WTC11 (cell line): ENCODE results near the gene TEX52. TPM values are rescaled to one million over a fixed set of nuclear protein-coding genes. Genes with fewer than 3 reads are reported as not detected.

Experiments
- ATAC-seq: fragments of 200-7000 bp; cut with Tn5 transposase; 2 replicates; pipeline ENCODE4 v1.10.0; 2021; ENCODE audit warnings: mild to moderate bottlenecking, moderate library complexity
- CTCF ChIA-PET: fragments of 300-600 bp; sonication (Branson Sonifier 250); formaldehyde crosslinking; loops from one replicate; lab custom pipeline; 2021; ENCODE audit warnings: antibody characterized with exemption; lab: Charles Lee
- POLR2A ChIA-PET: fragments of 350-600 bp; sonication (Branson Sonifier 250); formaldehyde crosslinking; loops from one replicate; lab custom pipeline; 2021; ENCODE audit warnings: antibody characterized with exemption; lab: Charles Lee
- DNase-seq: peaks from one replicate; pipeline ENCODE4 v3.0.0; 2021; ENCODE audit warnings: low spot score
- H3K27ac Mint-ChIP-seq: 2 replicates; pipeline ENCODE4 v1.8.0; 2021; ENCODE audit warnings: mixed read lengths
- H3K27me3 Mint-ChIP-seq: 2 replicates; pipeline ENCODE4 v1.8.0; 2021; ENCODE audit warnings: low read depth, mild to moderate bottlenecking, moderate library complexity, mixed read lengths
- H3K36me3 Mint-ChIP-seq: 2 replicates; pipeline ENCODE4 v1.8.0; 2021; ENCODE audit warnings: mixed read lengths
- H3K4me1 Mint-ChIP-seq: 2 replicates; pipeline ENCODE4 v1.8.0; 2022; ENCODE audit warnings: mixed read lengths
- H3K4me3 Mint-ChIP-seq: 2 replicates; pipeline ENCODE4 v1.8.0; 2021; ENCODE audit warnings: mild to moderate bottlenecking, moderate library complexity, mixed read lengths
- H3K9me3 Mint-ChIP-seq: 2 replicates; pipeline ENCODE4 v1.8.0; 2021; ENCODE audit warnings: mixed read lengths
- CREM ChIP-seq: sonication (generic); formaldehyde crosslinking; IDR thresholded peaks from 2 replicates; pipeline ENCODE4 v1.8.1; 2022; ENCODE audit warnings: mild to moderate bottlenecking, missing genetic modification reagents, moderate library complexity
- ETV6 ChIP-seq: sonication (generic); formaldehyde crosslinking; IDR thresholded peaks from 2 replicates; pipeline ENCODE4 v1.8.1; 2022; ENCODE audit warnings: mild to moderate bottlenecking, missing genetic modification reagents
- FOXP1 ChIP-seq: sonication (generic); formaldehyde crosslinking; IDR thresholded peaks from 2 replicates; pipeline ENCODE4 v1.8.0; 2022; ENCODE audit warnings: missing genetic modification reagents, mild to moderate bottlenecking, moderate library complexity, borderline replicate concordance
- KAT7 ChIP-seq: sonication (generic); formaldehyde crosslinking; IDR thresholded peaks from 2 replicates; pipeline ENCODE4 v1.8.1; 2023; ENCODE audit warnings: missing genetic modification reagents, mild to moderate bottlenecking, borderline replicate concordance
- NFE2L1 ChIP-seq: sonication (generic); formaldehyde crosslinking; IDR thresholded peaks from 2 replicates; pipeline ENCODE4 v1.8.1; 2023; ENCODE audit warnings: missing genetic modification reagents
- SMAD3 ChIP-seq: sonication (generic); formaldehyde crosslinking; IDR thresholded peaks from 2 replicates; pipeline ENCODE4 v1.8.0; 2022; ENCODE audit warnings: missing genetic modification reagents, mild to moderate bottlenecking, borderline replicate concordance
- SP1 ChIP-seq: sonication (generic); formaldehyde crosslinking; conservative IDR thresholded peaks from 2 replicates; pipeline ENCODE4 v1.8.1; 2022; ENCODE audit warnings: missing genetic modification reagents
- ZNF263 ChIP-seq: sonication (generic); formaldehyde crosslinking; IDR thresholded peaks from 2 replicates; pipeline ENCODE4 v1.8.1; 2022; ENCODE audit warnings: low read depth, mild to moderate bottlenecking, moderate library complexity, missing genetic modification reagents
- total RNA-seq: library from RNA; stranded (reverse); gene quantifications from 3 replicates; pipeline ENCODE4 v1.2.3, GENCODE V29; 2021
- TF ChIP-seq, protein P1 (sequence below): fragments of 250-450 bp; sonication (Bioruptor Pico); IDR thresholded peaks from 2 replicates; pipeline ENCODE4 v1.9.0; 2021; ENCODE audit warnings: moderate library complexity, mild to moderate bottlenecking, inconsistent platforms, borderline replicate concordance
- TF ChIP-seq, protein P2 (sequence below): sonication (generic); formaldehyde crosslinking; conservative IDR thresholded peaks from 2 replicates; pipeline ENCODE4 v1.8.1; 2023; ENCODE audit warnings: mild to moderate bottlenecking, low read depth, missing genetic modification reagents, moderate library complexity
- TF ChIP-seq, protein P3 (sequence below): fragments of 250-450 bp; sonication (Bioruptor Pico); IDR thresholded peaks from 2 replicates; pipeline ENCODE4 v2.1.2; 2022; ENCODE audit warnings: mild to moderate bottlenecking, moderate library complexity
- TF ChIP-seq, protein P4 (sequence below): sonication (generic); formaldehyde crosslinking; IDR thresholded peaks from 2 replicates; pipeline ENCODE4 v1.8.0; 2022; ENCODE audit warnings: missing genetic modification reagents

The TEX52 gene
- total RNA-seq, 1 experiment from 2014 or later = not detected

DNA sequence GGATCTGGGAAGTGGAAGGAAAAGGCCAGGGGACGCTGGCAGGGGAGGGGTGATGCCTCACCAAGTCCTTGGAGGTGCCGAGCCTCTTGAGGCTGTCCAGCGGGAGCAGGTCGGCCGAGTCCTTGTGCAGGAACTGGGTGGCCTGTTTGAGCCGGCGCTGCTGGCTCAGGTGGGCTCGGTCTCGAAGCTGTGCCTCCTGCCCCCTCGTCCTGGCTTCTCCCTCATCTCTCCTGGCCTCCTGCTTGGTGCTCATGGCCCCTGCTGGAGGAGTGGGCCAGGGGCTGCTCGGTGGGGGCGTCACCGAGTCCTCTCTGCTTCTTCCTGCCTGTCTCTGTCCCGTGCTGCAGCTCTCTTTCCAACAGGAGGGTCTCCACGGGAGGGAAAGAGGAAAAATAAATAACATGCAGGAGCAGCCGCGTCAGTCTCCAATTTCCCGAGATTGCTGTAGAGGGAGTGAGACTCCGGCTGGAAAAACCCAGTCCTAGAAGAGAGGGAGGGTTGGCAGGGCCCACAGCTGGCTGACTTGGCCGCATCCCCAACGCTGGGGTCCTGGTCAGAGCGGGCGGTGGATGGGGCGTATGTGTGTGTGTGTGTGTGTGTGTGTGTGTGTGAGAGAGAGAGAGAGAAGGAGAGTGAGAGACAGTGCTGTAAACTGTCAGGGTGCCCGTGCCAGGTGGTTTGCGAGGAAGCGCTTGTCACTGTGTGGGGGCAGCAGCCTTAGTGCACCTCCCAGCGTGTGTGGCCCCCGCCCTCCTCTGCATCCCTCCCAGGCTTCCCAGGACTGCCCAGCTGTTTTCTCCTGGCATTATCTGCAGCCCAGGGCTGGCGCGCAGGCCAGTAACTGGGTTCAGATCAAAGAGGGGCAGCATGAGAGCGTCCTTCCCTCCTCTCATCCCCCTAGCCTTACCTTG, 22.0 kb downstream of the TEX52 start, which contains the start of gene NRIP2:
NRIP2 (minus strand) TSS at position 455 of the 911 bp plus-strand sequence; CDS start at position 403, 52 bp downstream.
- Mint-ChIP-seq H3K27ac (no peak within 1 kb of the TSS), H3K4me3 (peak within 1 kb of the TSS; percentile 24)
- POLR2A ChIA-PET = interaction anchor here (0.6 to 1.1 kb wide), 3 partner anchors 51 to 218 kb away, joined by 3 to 4 read pairs (median 3); no protein-coding TSS in a partner anchor

DNA sequence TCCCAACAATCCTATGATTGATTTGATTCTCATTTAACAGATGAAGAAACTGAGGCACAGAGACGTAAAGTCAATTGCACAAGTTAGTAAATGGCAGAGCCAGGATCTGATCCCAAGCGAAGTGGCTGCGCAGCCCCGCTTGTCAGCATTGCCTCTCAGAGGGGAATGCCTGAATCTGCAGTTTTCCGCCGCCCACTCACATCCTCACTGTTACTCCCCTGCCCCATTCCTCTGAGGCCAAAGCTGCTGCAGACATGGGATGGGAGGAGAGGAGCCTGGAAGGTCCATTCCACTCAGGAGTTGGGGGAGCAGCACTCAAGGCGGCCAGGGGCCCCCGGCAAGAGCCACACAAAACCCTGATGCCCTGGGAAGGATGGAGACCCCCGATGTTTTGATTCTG, 23.0 kb downstream of the TEX52 start:
- H3K27ac Mint-ChIP-seq = no peak overlapping the region
- ChIA-PET POLR2A (interaction anchor here (1.1 kb wide), 1 partner anchor 82 kb away, joined by 3 read pairs; no protein-coding TSS in a partner anchor), CTCF (interaction anchor here (1.0 to 4.0 kb wide), 4 partner anchors 12 to 111 kb away, joined by 3 to 45 read pairs (median 6); no protein-coding TSS in a partner anchor)
- H3K4me3 Mint-ChIP-seq = no peak overlapping the region
- H3K27me3 Mint-ChIP-seq = no peaks in the 10 kb centered on the region; the same call in none of the 2 replicates
- no peak for ATAC-seq
- peaks cover 16% of the 10 kb centered on the region for H3K4me1 Mint-ChIP-seq
- H3K36me3 Mint-ChIP-seq = peaks cover 11% of the 10 kb centered on the region
- TF ChIP-seq, protein P1, sequence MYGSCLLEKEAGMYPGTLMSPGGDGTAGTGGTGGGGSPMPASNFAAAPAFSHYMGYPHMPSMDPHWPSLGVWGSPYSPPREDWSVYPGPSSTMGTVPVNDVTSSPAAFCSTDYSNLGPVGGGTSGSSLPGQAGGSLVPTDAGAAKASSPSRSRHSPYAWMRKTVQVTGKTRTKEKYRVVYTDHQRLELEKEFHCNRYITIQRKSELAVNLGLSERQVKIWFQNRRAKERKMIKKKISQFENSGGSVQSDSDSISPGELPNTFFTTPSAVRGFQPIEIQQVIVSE (CRISPR knock-in tag) = no peak
- TF ChIP-seq NFE2L1 (CRISPR knock-in tag) = no peak
- DNase-seq = no peak
- no peaks in the 10 kb centered on the region for H3K9me3 Mint-ChIP-seq

More for the DNA sequence above, 22.0 kb downstream of the TEX52 start, which contains the start of gene NRIP2:
- H3K9me3 Mint-ChIP-seq = no peaks in the 10 kb centered on the region
- peak; percentile 67 for ATAC-seq
- H3K36me3 Mint-ChIP-seq = peaks cover 13% of the 10 kb centered on the region
- H3K27me3 Mint-ChIP-seq = no peaks in the 10 kb centered on the region; the same call in none of the 2 replicates
- peak; percentile 51 for DNase-seq
- H3K4me1 Mint-ChIP-seq = peaks cover 16% of the 10 kb centered on the region
- CTCF ChIA-PET = interaction anchor here (0.6 to 4.0 kb wide), 12 partner anchors 11 to 351 kb away, joined by 3 to 45 read pairs (median 3); no protein-coding TSS in a partner anchor
- TF ChIP-seq ZNF263 = no peak
- no peak for TF ChIP-seq SMAD3 (CRISPR knock-in tag)
- no peak for TF ChIP-seq KAT7 (CRISPR knock-in tag)
- 0 out of 2 replicates have a peak, but pooled peaks have one; percentile 18 for TF ChIP-seq FOXP1

DNA sequence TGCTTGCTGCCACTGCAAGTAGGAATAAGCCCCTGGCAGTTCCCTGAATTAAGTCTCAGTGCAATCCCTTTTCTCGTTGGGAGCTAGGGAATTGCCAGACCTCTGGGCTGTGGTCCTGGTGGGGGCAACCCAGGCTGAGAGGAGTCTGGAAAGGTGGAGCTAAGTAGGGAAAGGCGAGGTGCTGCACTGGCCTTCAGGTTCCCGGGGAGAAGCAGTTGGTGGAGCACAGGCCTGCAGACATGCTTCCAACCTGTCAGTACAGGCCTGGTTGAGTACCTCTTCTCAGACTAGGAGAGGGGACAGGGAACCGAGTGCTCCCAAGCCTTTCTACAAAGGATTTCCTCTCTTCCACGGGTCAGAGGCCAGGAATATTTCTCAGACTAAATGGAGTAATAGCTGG, 23.5 kb downstream of the TEX52 start:
- Mint-ChIP-seq H3K4me3 (no peak overlapping the region), H3K9me3 (no peaks in the 10 kb centered on the region), H3K27me3 (no peaks in the 10 kb centered on the region; the same call in none of the 2 replicates), H3K36me3 (peaks cover 14% of the 10 kb centered on the region), H3K27ac (no peak overlapping the region), H3K4me1 (peaks cover 16% of the 10 kb centered on the region)
- no peak for TF ChIP-seq SP1 (CRISPR knock-in tag)
- no peak for TF ChIP-seq CREM (CRISPR knock-in tag)
- TF ChIP-seq, protein P2, sequence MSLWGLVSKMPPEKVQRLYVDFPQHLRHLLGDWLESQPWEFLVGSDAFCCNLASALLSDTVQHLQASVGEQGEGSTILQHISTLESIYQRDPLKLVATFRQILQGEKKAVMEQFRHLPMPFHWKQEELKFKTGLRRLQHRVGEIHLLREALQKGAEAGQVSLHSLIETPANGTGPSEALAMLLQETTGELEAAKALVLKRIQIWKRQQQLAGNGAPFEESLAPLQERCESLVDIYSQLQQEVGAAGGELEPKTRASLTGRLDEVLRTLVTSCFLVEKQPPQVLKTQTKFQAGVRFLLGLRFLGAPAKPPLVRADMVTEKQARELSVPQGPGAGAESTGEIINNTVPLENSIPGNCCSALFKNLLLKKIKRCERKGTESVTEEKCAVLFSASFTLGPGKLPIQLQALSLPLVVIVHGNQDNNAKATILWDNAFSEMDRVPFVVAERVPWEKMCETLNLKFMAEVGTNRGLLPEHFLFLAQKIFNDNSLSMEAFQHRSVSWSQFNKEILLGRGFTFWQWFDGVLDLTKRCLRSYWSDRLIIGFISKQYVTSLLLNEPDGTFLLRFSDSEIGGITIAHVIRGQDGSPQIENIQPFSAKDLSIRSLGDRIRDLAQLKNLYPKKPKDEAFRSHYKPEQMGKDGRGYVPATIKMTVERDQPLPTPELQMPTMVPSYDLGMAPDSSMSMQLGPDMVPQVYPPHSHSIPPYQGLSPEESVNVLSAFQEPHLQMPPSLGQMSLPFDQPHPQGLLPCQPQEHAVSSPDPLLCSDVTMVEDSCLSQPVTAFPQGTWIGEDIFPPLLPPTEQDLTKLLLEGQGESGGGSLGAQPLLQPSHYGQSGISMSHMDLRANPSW (CRISPR knock-in tag) = no peak
- no peak for TF ChIP-seq ETV6 (CRISPR knock-in tag)
- TF ChIP-seq, protein P3, sequence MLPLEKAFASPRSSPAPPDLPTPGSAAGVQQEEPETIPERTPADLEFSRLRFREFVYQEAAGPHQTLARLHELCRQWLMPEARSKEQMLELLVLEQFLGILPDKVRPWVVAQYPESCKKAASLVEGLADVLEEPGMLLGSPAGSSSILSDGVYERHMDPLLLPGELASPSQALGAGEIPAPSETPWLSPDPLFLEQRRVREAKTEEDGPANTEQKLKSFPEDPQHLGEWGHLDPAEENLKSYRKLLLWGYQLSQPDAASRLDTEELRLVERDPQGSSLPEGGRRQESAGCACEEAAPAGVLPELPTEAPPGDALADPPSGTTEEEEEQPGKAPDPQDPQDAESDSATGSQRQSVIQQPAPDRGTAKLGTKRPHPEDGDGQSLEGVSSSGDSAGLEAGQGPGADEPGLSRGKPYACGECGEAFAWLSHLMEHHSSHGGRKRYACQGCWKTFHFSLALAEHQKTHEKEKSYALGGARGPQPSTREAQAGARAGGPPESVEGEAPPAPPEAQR (CRISPR knock-in tag) = no peak
- TF ChIP-seq, protein P4, sequence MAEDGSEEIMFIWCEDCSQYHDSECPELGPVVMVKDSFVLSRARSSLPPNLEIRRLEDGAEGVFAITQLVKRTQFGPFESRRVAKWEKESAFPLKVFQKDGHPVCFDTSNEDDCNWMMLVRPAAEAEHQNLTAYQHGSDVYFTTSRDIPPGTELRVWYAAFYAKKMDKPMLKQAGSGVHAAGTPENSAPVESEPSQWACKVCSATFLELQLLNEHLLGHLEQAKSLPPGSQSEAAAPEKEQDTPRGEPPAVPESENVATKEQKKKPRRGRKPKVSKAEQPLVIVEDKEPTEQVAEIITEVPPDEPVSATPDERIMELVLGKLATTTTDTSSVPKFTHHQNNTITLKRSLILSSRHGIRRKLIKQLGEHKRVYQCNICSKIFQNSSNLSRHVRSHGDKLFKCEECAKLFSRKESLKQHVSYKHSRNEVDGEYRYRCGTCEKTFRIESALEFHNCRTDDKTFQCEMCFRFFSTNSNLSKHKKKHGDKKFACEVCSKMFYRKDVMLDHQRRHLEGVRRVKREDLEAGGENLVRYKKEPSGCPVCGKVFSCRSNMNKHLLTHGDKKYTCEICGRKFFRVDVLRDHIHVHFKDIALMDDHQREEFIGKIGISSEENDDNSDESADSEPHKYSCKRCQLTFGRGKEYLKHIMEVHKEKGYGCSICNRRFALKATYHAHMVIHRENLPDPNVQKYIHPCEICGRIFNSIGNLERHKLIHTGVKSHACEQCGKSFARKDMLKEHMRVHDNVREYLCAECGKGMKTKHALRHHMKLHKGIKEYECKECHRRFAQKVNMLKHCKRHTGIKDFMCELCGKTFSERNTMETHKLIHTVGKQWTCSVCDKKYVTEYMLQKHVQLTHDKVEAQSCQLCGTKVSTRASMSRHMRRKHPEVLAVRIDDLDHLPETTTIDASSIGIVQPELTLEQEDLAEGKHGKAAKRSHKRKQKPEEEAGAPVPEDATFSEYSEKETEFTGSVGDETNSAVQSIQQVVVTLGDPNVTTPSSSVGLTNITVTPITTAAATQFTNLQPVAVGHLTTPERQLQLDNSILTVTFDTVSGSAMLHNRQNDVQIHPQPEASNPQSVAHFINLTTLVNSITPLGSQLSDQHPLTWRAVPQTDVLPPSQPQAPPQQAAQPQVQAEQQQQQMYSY = no peak
- ChIA-PET POLR2A (no interaction called here), CTCF (interaction anchor here (0.5 to 4.0 kb wide), 5 partner anchors 12 to 325 kb away, joined by 3 to 45 read pairs (median 5); no protein-coding TSS in a partner anchor)
- DNase-seq (no peak), ATAC-seq (no peak)
